ENCODE measurements around the gene SCN5A.

- no peak for TF ChIP-seq EZH2 (IDR thresholded peaks at IDR 0.05; ENCODE audit: insufficient read depth, poor library complexity, severe bottlenecking)
- no peak for TF ChIP-seq EZH2phosphoT487 (IDR thresholded peaks at IDR 0.05; ENCODE audit: insufficient read depth, low read depth)
Measured at GRCh38 chr3:38651153-38651789, 1.8 kb upstream of the SCN5A start.

All from GM23248 (cell line).